Gastrocnemius medialis (tissue), 4 donors: ENCODE measurements around the gene LMF2. TPM values are rescaled to one million over a fixed set of nuclear protein-coding genes. Genes with fewer than 3 reads are reported as not detected.

Experiments used
- ATAC-seq, 2 donors: fragments of 150-250 bp; one replicate each; pipeline ENCODE4 v1.9.1; 2016
- DNase-seq, 2 donors: peaks; one replicate each; pipeline ENCODE4 v3.0.0-alpha.2; 2019
- H3K27ac ChIP-seq, 4 donors: fragments of 200-600 bp; sonication (generic); 1 replicate in 1 of 4; 2 replicates in 3 of 4; pipeline ENCODE4 v1.5.1; 2016 to 2018; ENCODE audit warnings: mild to moderate bottlenecking in 2 of 4, moderate library complexity in 1 of 4
- H3K27me3 ChIP-seq, 3 donors: fragments of 200-600 bp; sonication (generic) in 2 of 3; 1 replicate in 1 of 3; 2 replicates in 2 of 3; pipeline versions ENCODE4 v1.5.1 to v1.6.0; 2016 to 2019; ENCODE audit warnings: mild to moderate bottlenecking in 1 of 3, moderate library complexity in 1 of 3
- H3K36me3 ChIP-seq, 2 donors: fragments of 200-600 bp; sonication (generic) in 1 of 2; one replicate each; pipeline ENCODE4 v1.5.1; 2017 to 2018
- H3K4me1 ChIP-seq, 2 donors: fragments of 200-600 bp; sonication (generic) in 1 of 2; one replicate each; pipeline ENCODE4 v1.5.1; 2016 to 2017; ENCODE audit warnings: mild to moderate bottlenecking in 2 of 2
- H3K4me3 ChIP-seq, 4 donors: fragments of 200-600 bp; sonication (generic) in 3 of 4; 1 replicate in 1 of 4; 2 replicates in 3 of 4; pipeline ENCODE4 v1.5.1; 2016 to 2019; ENCODE audit warnings: mild to moderate bottlenecking in 2 of 4
- H3K9me3 ChIP-seq, 3 donors: fragments of 200-600 bp; sonication (generic) in 2 of 3; 1 replicate in 1 of 3; 2 replicates in 2 of 3; pipeline ENCODE4 v1.5.1; 2016 to 2019
- POLR2A ChIP-seq, 2 donors: fragments of 450-650 bp; IDR thresholded peaks; one replicate each; pipeline ENCODE4 v1.6.1; 2017; ENCODE audit warnings: antibody characterized with exemption in 2 of 2, mild to moderate bottlenecking in 2 of 2, moderate library complexity in 2 of 2
- in situ Hi-C, 4 donors: fragments of 200-750 bp; cut with MboI; loops; one replicate each; pipeline versions ENCODE4 v1.15.0 to v1.8.0; 2017; ENCODE audit warnings: low sequenced_read_pairs in 4 of 4
- intact Hi-C: fragments of 100-400 bp; cut with DNase I; formaldehyde crosslinking; loops from one replicate; pipeline ENCODE4 v1.15.1; 2023; ENCODE audit warnings: low total_unique reads
- total RNA-seq, 4 donors: library from RNA; depleted of rRNA; stranded (reverse); fragments of >200 nt; gene quantifications; one replicate each; pipeline versions ENCODE4 v1.1.0 to v1.2.3, GENCODE V29; 2016
- TF ChIP-seq, protein P1 (sequence below), 5 experiments: fragments of 450-650 bp in 3 of 5; fragments of 200-600 bp in 2 of 5; sonication (generic) in 2 of 5; IDR thresholded peaks in 4 of 5; conservative IDR thresholded peaks in 1 of 5; 1 replicate in 4 of 5; 2 replicates in 1 of 5; pipeline ENCODE4 v1.5.1; 2016 to 2019; ENCODE audit warnings: antibody characterized with exemption in 5 of 5, mild to moderate bottlenecking in 3 of 5, moderate library complexity in 3 of 5

The LMF2 gene
- total RNA-seq, 4 donors from 2014 or later, result 19.7 to 39.4 (median 26.9) TPM

DNA sequence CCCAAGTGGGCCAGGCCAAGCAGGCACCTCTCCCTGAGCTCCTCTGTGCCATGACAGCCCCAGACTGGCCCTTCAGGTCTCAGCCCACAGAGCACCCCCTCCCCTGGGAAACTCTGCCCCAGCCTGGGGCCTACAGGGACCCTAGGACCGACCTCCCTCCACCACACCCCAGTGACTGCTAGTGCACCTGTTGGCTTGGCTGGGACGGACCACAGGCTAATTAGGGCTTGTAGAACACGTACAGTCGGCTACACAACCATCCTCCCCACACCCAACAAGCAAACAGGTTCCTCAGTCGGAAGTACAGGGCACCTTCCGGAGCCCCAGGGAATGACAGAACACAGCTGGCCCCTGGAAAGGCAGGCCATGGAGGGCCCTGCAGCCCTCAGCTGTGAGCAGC, 37.0 kb downstream of the LMF2 start:
- in situ Hi-C loops (no loop called here), intact Hi-C loops (no loop called here)
- Histone ChIP-seq H3K4me3 (no peak overlapping the region), H3K4me1 (peaks cover 44 to 53% of the 10 kb centered on the region in 2 donors), H3K36me3 (peaks cover 0 to 21% of the 10 kb centered on the region in 2 donors), H3K9me3 (no peaks in the 10 kb centered on the region), H3K27ac (no peak overlapping the region), H3K27me3 (no peaks in the 10 kb centered on the region)
- TF ChIP-seq POLR2A (IDR thresholded peaks at IDR 0.05), result no peak
- TF ChIP-seq, protein P1, sequence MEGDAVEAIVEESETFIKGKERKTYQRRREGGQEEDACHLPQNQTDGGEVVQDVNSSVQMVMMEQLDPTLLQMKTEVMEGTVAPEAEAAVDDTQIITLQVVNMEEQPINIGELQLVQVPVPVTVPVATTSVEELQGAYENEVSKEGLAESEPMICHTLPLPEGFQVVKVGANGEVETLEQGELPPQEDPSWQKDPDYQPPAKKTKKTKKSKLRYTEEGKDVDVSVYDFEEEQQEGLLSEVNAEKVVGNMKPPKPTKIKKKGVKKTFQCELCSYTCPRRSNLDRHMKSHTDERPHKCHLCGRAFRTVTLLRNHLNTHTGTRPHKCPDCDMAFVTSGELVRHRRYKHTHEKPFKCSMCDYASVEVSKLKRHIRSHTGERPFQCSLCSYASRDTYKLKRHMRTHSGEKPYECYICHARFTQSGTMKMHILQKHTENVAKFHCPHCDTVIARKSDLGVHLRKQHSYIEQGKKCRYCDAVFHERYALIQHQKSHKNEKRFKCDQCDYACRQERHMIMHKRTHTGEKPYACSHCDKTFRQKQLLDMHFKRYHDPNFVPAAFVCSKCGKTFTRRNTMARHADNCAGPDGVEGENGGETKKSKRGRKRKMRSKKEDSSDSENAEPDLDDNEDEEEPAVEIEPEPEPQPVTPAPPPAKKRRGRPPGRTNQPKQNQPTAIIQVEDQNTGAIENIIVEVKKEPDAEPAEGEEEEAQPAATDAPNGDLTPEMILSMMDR (IDR thresholded peaks at IDR 0.05 in 4 of 5, conservative IDR thresholded peaks at IDR 0.05 in 1 of 5), result no peak
- DNase-seq, result no peak
- no peak for ATAC-seq

DNA sequence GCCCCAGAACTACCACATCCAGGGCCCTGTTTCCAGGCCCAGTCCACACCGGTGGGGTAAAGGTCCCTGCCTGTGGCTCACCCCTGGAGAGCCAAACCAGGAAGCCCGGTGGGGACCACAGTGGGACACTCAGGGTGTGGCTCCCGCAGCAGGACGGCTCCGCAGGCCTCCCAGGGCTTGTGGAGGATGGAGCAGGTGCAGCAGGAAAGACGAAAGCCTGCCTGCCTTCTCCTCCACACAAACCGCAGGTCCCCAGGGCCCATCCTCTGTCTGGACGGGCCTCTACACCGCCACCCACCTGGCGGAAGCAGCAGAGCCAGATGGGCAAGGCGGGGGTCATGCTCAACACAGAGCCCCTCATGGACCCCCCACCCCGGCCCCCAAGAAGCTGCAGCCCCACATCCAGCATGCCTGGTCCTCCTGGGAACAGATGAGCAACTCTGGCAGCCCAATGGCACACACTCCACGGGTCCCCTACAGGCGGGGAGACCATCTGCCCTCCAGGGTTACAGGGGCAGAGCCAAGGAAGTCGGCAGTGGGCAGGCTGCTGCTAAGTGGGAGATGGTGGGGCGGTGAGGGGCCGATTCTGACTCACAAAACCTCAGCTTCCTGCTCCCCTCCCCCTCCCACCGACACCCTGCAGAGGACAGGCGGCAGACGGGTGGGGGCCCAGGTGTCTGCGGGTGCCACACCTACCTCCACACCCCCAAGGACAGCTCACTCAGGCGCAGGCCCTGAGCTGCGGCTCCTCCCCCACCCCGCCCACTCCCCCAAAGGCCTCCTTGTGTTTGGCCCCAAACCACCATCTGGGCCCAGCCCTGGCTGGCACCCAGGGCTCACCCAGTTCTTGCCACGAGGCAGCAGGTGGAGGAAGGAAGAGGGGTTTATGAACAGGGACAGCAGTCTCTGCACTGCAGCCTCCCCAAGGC, 37.9 kb downstream of the LMF2 start:
- H3K9me3 ChIP-seq, result no peaks in the 10 kb centered on the region
- H3K4me1 ChIP-seq, result peaks cover 41 to 49% of the 10 kb centered on the region in 2 donors
- H3K27ac ChIP-seq, result no peak overlapping the region
- H3K36me3 ChIP-seq, result peaks cover 0 to 30% of the 10 kb centered on the region in 2 donors
- no peaks in the 10 kb centered on the region for H3K27me3 ChIP-seq
- peak in 1 of 2 donors; percentile 43 for DNase-seq
- in situ Hi-C loops (no loop called here), intact Hi-C loops (no loop called here)
- no peak overlapping the region for H3K4me3 ChIP-seq
- TF ChIP-seq, protein P1 (IDR thresholded peaks at IDR 0.05 in 4 of 5, conservative IDR thresholded peaks at IDR 0.05 in 1 of 5), result no peak
- TF ChIP-seq POLR2A (IDR thresholded peaks at IDR 0.05), result no peak
- no peak for ATAC-seq

DNA sequence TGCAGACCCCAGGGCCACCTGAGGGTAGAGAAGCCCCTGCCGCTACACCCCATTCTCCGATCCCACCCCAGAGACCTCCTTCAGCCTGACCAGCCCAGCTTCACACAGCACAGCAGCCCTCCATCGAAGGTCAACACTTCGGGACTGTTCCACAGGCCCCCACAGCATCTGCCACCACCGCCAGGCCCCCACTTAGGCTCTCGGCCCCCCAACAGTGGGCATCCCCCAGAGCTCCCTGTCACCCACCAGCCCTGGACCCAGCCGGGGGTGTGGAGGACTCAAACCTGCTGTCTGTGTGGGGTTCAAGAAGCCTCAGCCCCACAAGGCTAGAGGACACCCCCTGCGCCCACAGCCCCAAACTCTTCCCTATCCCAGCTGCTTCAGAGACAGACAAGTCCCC, 38.9 kb downstream of the LMF2 start:
- peaks cover 38 to 44% of the 10 kb centered on the region in 2 donors for H3K4me1 ChIP-seq
- TF ChIP-seq, protein P1 (IDR thresholded peaks at IDR 0.05 in 4 of 5, conservative IDR thresholded peaks at IDR 0.05 in 1 of 5), result no peak
- TF ChIP-seq POLR2A (IDR thresholded peaks at IDR 0.05), result no peak
- intact Hi-C loops, result no loop called here
- ATAC-seq (no peak), DNase-seq (no peak)
- H3K36me3 ChIP-seq, result peaks cover 0 to 40% of the 10 kb centered on the region in 2 donors
- H3K4me3 ChIP-seq, result no peak overlapping the region
- no peak overlapping the region for H3K27ac ChIP-seq
- no peaks in the 10 kb centered on the region for H3K27me3 ChIP-seq
- in situ Hi-C loops, result no loop called here
- H3K9me3 ChIP-seq, result no peaks in the 10 kb centered on the region

DNA sequence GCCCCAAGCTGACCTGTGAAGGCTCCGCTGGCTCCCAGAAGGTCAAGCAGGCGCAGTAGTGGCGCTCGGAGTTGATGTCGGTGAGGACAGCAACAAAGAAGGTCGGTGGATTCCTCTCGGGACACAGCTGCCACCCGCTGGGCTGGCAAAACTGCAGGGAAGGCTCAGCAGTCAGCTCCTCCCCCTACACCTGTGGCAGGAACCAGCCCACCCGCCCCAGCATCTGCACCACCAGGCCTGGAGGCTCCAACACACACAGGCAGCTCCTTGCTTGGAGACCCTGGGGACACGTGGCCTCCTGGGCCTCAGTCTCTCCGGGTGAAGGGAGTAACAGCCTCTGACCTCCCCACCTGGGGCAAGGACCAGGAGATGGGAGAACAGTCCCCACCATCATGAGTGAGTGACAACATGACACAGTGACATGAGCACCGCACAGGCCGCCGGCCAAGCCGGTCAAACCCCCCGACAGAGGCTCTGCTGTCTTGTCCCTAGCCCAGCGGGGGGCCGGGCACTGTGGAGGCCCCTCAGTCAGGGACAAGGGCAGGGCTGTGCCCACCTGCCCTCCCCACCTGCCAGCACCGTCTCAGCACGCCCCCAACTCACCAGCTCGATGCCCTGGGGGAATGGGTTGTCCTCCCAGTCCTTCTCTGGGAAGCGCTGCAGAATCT, 39.6 kb downstream of the LMF2 start:
- DNase-seq (no peak), ATAC-seq (no peak)
- intact Hi-C loops, result no loop called here
- Histone ChIP-seq H3K27me3 (no peaks in the 10 kb centered on the region), H3K4me1 (peaks cover 31 to 37% of the 10 kb centered on the region in 2 donors), H3K27ac (no peak overlapping the region), H3K9me3 (no peaks in the 10 kb centered on the region), H3K4me3 (no peak overlapping the region), H3K36me3 (peaks cover 0 to 47% of the 10 kb centered on the region in 2 donors)
- TF ChIP-seq POLR2A (IDR thresholded peaks at IDR 0.05), result no peak
- in situ Hi-C loops, result no loop called here

DNA sequence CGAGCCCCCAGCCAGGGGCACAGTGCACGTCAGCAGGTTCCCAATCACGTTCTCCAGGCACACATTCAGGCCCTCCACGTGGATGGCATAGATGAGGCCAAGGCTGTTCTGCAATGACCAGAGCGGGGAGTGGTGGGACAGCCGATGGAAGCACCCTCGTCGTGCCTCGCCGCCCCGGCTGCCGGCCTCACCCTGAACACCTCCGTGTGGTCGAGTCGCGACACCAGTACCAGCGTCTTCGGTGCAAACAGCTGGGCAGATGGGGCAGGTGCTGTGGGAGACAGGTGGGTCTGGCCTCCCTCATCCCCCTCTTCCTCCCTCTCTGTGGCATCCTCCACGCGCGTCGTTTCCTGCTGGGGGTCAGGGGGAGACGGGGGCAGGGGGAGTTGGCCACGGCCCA, 40.2 kb downstream of the LMF2 start:
- no peak for DNase-seq
- intact Hi-C loops (no loop called here), in situ Hi-C loops (no loop called here)
- Histone ChIP-seq H3K9me3 (no peaks in the 10 kb centered on the region), H3K27me3 (no peaks in the 10 kb centered on the region), H3K4me1 (peaks cover 25 to 31% of the 10 kb centered on the region in 2 donors), H3K27ac (no peak overlapping the region), H3K36me3 (peaks cover 0 to 53% of the 10 kb centered on the region in 2 donors), H3K4me3 (no peak overlapping the region)
- TF ChIP-seq, protein P1 (IDR thresholded peaks at IDR 0.05 in 4 of 5, conservative IDR thresholded peaks at IDR 0.05 in 1 of 5), result no peak
- no peak for ATAC-seq
